ENCODE measurements around the gene ZNF83.

Gene ZNF83

GRCh38 chr19:52602941-52603340 is 35.2 kb downstream of the ZNF83 start:
- TF ChIP-seq ZBTB7A (IDR thresholded peaks at IDR 0.05; ENCODE audit: low read depth) (no peak), RAD21 (IDR thresholded peaks at IDR 0.05; ENCODE audit: low read depth) (no peak), MAX (IDR thresholded peaks at IDR 0.05) (no peak), EGR1 (IDR thresholded peaks at IDR 0.05) (no peak), CREB1 (IDR thresholded peaks at IDR 0.05; ENCODE audit: low read depth) (no peak), TCF12 (IDR thresholded peaks at IDR 0.05; ENCODE audit: low read depth) (no peak), CEBPB (IDR thresholded peaks at IDR 0.05) (no peak), FOXM1 (IDR thresholded peaks at IDR 0.05; ENCODE audit: borderline replicate concordance, low read depth) (no peak), TAF1 (IDR thresholded peaks at IDR 0.05; ENCODE audit: low read depth) (no peak), EP300 (IDR thresholded peaks at IDR 0.05; ENCODE audit: borderline replicate concordance) (no peak)

- TF ChIP-seq REST (IDR thresholded peaks at IDR 0.05; ENCODE audit: low read depth) (no peak), EP300 (IDR thresholded peaks at IDR 0.05; ENCODE audit: borderline replicate concordance) (0 out of 2 replicates have a peak, but pooled peaks have one; percentile 11), MAX (IDR thresholded peaks at IDR 0.05) (peak; percentile 80), ZBTB7A (IDR thresholded peaks at IDR 0.05; ENCODE audit: low read depth) (no peak), TAF1 (IDR thresholded peaks at IDR 0.05; ENCODE audit: low read depth) (peak; percentile 41; the same call in 1 of the 2 replicates), YY1 (IDR thresholded peaks at IDR 0.05; ENCODE audit: low read depth) (no peak)
Observed at GRCh38 chr19:52601025-52601973, 36.9 kb downstream of the ZNF83 start.

GRCh38 chr19:52600639-52601024 is 37.5 kb downstream of the ZNF83 start:
- TF ChIP-seq YY1 (IDR thresholded peaks at IDR 0.05; ENCODE audit: low read depth), result no peak
- no peak for TF ChIP-seq FOXM1 (IDR thresholded peaks at IDR 0.05; ENCODE audit: borderline replicate concordance, low read depth)
- TF ChIP-seq ZBTB7A (IDR thresholded peaks at IDR 0.05; ENCODE audit: low read depth), result no peak
- TF ChIP-seq MAX (IDR thresholded peaks at IDR 0.05), result no peak
- TF ChIP-seq CEBPB (IDR thresholded peaks at IDR 0.05), result no peak
- no peak for TF ChIP-seq TEAD4 (IDR thresholded peaks at IDR 0.05)
- no peak for TF ChIP-seq TAF1 (IDR thresholded peaks at IDR 0.05; ENCODE audit: low read depth)
- TF ChIP-seq RAD21 (IDR thresholded peaks at IDR 0.05; ENCODE audit: low read depth), result no peak
- no peak for TF ChIP-seq EGR1 (IDR thresholded peaks at IDR 0.05)
- no peak for TF ChIP-seq REST (IDR thresholded peaks at IDR 0.05; ENCODE audit: low read depth)
- TF ChIP-seq NFIC (IDR thresholded peaks at IDR 0.05), result no peak
- TF ChIP-seq TCF12 (IDR thresholded peaks at IDR 0.05; ENCODE audit: low read depth), result no peak
- no peak for TF ChIP-seq USF1 (IDR thresholded peaks at IDR 0.05)
- TF ChIP-seq EP300 (IDR thresholded peaks at IDR 0.05; ENCODE audit: borderline replicate concordance), result no peak
- no peak for TF ChIP-seq CREB1 (IDR thresholded peaks at IDR 0.05; ENCODE audit: low read depth)

GRCh38 chr19:52599241-52599640 is 38.9 kb downstream of the ZNF83 start:
- no peak for TF ChIP-seq ZBTB7A (IDR thresholded peaks at IDR 0.05; ENCODE audit: low read depth)
- TF ChIP-seq YY1 (IDR thresholded peaks at IDR 0.05; ENCODE audit: low read depth), result no peak
- no peak for TF ChIP-seq FOXM1 (IDR thresholded peaks at IDR 0.05; ENCODE audit: borderline replicate concordance, low read depth)
- TF ChIP-seq TCF12 (IDR thresholded peaks at IDR 0.05; ENCODE audit: low read depth), result no peak
- TF ChIP-seq USF1 (IDR thresholded peaks at IDR 0.05), result no peak
- no peak for TF ChIP-seq NFIC (IDR thresholded peaks at IDR 0.05)
- no peak for TF ChIP-seq EGR1 (IDR thresholded peaks at IDR 0.05)
- no peak for TF ChIP-seq TAF1 (IDR thresholded peaks at IDR 0.05; ENCODE audit: low read depth)
- no peak for TF ChIP-seq REST (IDR thresholded peaks at IDR 0.05; ENCODE audit: low read depth)
